B cell (primary cell): Measurements from ENCODE around the gene SMURF2. TPM values are rescaled to one million over a fixed set of nuclear protein-coding genes. Genes with fewer than 3 reads are reported as not detected.

Experiments used
- ATAC-seq: fragments of 200-7000 bp; cut with Tn5 transposase; one replicate; pipeline ENCODE4 v1.10.0; 2021; ENCODE audit warnings: low read depth, mild to moderate bottlenecking, moderate number of reproducible peaks, moderate library complexity
- CTCF ChIA-PET: fragments of 350-600 bp; sonication (Branson Sonifier 250); formaldehyde crosslinking; loops from one replicate; lab custom pipeline; 2021; ENCODE audit warnings: antibody characterized with exemption, inconsistent platforms; lab: Charles Lee
- POLR2A ChIA-PET: fragments of 350-600 bp; sonication (Branson Sonifier 250); formaldehyde crosslinking; loops from one replicate; lab custom pipeline; 2021; ENCODE audit warnings: antibody characterized with exemption; lab: Charles Lee
- DNase-seq: peaks from one replicate; pipeline ENCODE4 v3.0.0; 2013
- H2AFZ ChIP-seq: 2 replicates; pipeline ENCODE4 v1.6.1; 2012; ENCODE audit warnings: mild to moderate bottlenecking, low read depth, low read length; ENCODE audit not compliant: insufficient read depth, poor library complexity, severe bottlenecking
- H3K27ac ChIP-seq, 2 donors: 1 replicate in 1 of 2; 2 replicates in 1 of 2; pipeline ENCODE4 v1.5.1; 2012 to 2013; ENCODE audit warnings: low read length in 2 of 2, mild to moderate bottlenecking in 2 of 2, moderate library complexity in 1 of 2
- H3K27me3 ChIP-seq, 4 experiments: fragments of 200-600 bp in 1 of 4; sonication (generic) in 1 of 4; replicated peaks in 1 of 4; 1 replicate in 2 of 4; 2 replicates in 2 of 4; pipeline versions ENCODE4 v1.6.1 to v1.7.0; 2013 to 2016; ENCODE audit warnings: low read length in 3 of 4, mild to moderate bottlenecking in 2 of 4, mixed read lengths in 1 of 4, moderate library complexity in 1 of 4; ENCODE audit not compliant: insufficient read depth in 4 of 4, control insufficient read depth in 3 of 4; ENCODE audit errors: control extremely low read depth in 1 of 4
- H3K36me3 ChIP-seq, 2 experiments: replicated peaks in 1 of 2; 1 replicate in 1 of 2; 2 replicates in 1 of 2; pipeline versions ENCODE4 v1.6.1 to v1.7.1; 2013; ENCODE audit warnings: low read length in 1 of 2; ENCODE audit not compliant: insufficient read depth in 2 of 2, control insufficient read depth in 1 of 2; ENCODE audit errors: control extremely low read depth in 1 of 2, extremely low read depth in 1 of 2
- H3K4me1 ChIP-seq, 2 donors: fragments of 200-600 bp in 1 of 2; sonication (generic) in 1 of 2; 1 replicate in 1 of 2; 2 replicates in 1 of 2; pipeline versions ENCODE4 v1.5.1 to v1.6.1; 2013 to 2017; ENCODE audit warnings: low read length in 2 of 2; ENCODE audit not compliant: control insufficient read depth in 2 of 2, insufficient read depth in 2 of 2
- H3K4me2 ChIP-seq: replicated peaks from 2 replicates; pipeline ENCODE3; 2012; ENCODE audit warnings: mild to moderate bottlenecking, low read depth, low read length; ENCODE audit not compliant: poor library complexity, severe bottlenecking
- H3K4me3 ChIP-seq, 5 experiments: fragments of 200-600 bp in 1 of 5; sonication (generic) in 1 of 5; 1 replicate in 3 of 5; 2 replicates in 2 of 5; pipeline versions ENCODE4 v1.5.1 to v1.7.0; 2011 to 2016; ENCODE audit warnings: low read length in 4 of 5, mild to moderate bottlenecking in 4 of 5, low read depth in 2 of 5, control low read depth in 1 of 5, moderate library complexity in 1 of 5; ENCODE audit not compliant: insufficient read depth in 1 of 5; ENCODE audit errors: control extremely low read depth in 1 of 5, extremely low read depth in 1 of 5
- H3K79me2 ChIP-seq: fragments of 200-600 bp; sonication (generic); one replicate; pipeline ENCODE4 v1.6.0; 2016; ENCODE audit warnings: low read length; ENCODE audit not compliant: control insufficient read depth, insufficient read depth
- H3K9ac ChIP-seq: fragments of 200-600 bp; sonication (generic); 2 replicates; pipeline ENCODE4 v1.6.1; 2017; ENCODE audit warnings: mild to moderate bottlenecking, low read length, moderate library complexity
- H3K9me3 ChIP-seq, 3 donors: one replicate each; pipeline versions ENCODE4 v1.6.1 to v1.7.1; 2013; ENCODE audit warnings: low read length in 2 of 3; ENCODE audit not compliant: control insufficient read depth in 2 of 3, insufficient read depth in 1 of 3; ENCODE audit errors: control extremely low read depth in 1 of 3
- H4K20me1 ChIP-seq: 2 replicates; pipeline ENCODE4 v1.6.0; 2012; ENCODE audit warnings: mild to moderate bottlenecking, low read length; ENCODE audit not compliant: insufficient read depth, control insufficient read depth, poor library complexity, severe bottlenecking
- H3K27ac Mint-ChIP-seq: one replicate; pipeline ENCODE4 v1.8.0; 2021; ENCODE audit warnings: mixed read lengths
- H3K27me3 Mint-ChIP-seq: one replicate; pipeline ENCODE4 v1.8.0; 2021; ENCODE audit warnings: mixed read lengths
- H3K4me1 Mint-ChIP-seq: one replicate; pipeline ENCODE4 v1.8.0; 2021; ENCODE audit warnings: mixed read lengths
- H3K4me3 Mint-ChIP-seq: one replicate; pipeline ENCODE4 v1.8.0; 2021; ENCODE audit warnings: mixed read lengths
- H3K9me3 Mint-ChIP-seq: one replicate; pipeline ENCODE4 v1.8.0; 2022; ENCODE audit warnings: mixed read lengths; ENCODE audit not compliant: insufficient read depth
- EZH2 ChIP-seq: IDR thresholded peaks from 2 replicates; pipeline ENCODE4 v1.6.1; 2012; ENCODE audit warnings: borderline replicate concordance, low read depth, mild to moderate bottlenecking, moderate library complexity, low read length; ENCODE audit not compliant: insufficient read depth, poor library complexity, severe bottlenecking
- WGBS: methylation state at CpG from one replicate; pipeline ENCODE4 v1.1.5; 2013; ENCODE audit warnings: missing lambda C conversion rate; ENCODE audit not compliant: insufficient coverage; 5-methylcytosine and 5-hydroxymethylcytosine counted together
- intact Hi-C: fragments of 100-400 bp; cut with micrococcal nuclease; formaldehyde crosslinking; loops from one replicate; pipeline ENCODE4 v1.10.0; 2022
- polyA plus RNA-seq: library from polyadenylated mRNA; depleted of rRNA; stranded (reverse); fragments of >200 nt; gene quantifications from 2 replicates; pipeline ENCODE4 v1.2.3, GENCODE V29; 2012
- total RNA-seq, 2 donors: library from RNA; stranded (reverse); fragments of 120-200 nt in 1 of 2; gene quantifications; 1 replicate in 1 of 2; 2 replicates in 1 of 2; pipeline versions ENCODE4 v1.2.3 to v1.2.4, GENCODE V29; 2013 to 2022
- TF ChIP-seq, protein P1 (sequence below): fragments of 200-600 bp; IDR thresholded peaks from one replicate; pipeline ENCODE4 v1.8.0; 2022; ENCODE audit warnings: antibody characterized with exemption, mild to moderate bottlenecking

Gene SMURF2
- total and polyA plus RNA-seq, 2 donors (not counting 1 experiment from before 2014, with no cell fraction given): 9.2 to 32.8 TPM

DNA sequence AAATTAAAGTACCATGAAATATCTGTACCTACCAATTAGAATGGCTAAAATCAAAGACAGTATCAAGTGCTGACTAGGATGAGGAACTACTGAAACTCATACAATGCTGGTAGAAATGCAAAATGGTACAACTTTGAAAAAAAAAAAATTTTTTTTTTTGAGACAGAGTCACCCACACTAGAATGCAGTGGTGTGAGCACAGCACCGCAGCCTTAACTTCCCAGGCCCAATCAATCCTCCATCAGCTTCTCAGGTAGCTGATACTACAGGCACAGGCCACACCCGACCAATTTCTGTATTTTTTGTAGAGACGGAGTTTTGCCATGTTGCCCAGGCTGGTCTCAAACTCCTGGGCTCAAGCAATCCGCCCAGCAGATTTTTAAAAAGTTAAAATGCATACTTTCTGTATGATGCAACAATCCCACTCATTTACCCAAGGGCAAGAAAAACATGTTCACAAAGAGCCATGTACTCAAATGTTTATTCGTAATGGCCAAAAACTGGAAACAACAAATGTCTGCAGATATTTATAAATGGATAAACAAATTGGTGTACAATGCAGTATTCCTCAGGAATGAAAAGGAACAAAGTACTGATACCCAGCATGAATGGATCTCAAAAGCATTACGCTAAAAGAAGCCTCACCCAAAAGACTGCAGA is 8.7 kb downstream of the SMURF2 start:
- H3K4me1 ChIP-seq: no peaks in the 10 kb centered on the region
- Mint-ChIP-seq H3K4me3 (no peak overlapping the region), H3K27ac (no peak overlapping the region), H3K27me3 (no peaks in the 10 kb centered on the region), H3K9me3 (no peaks in the 10 kb centered on the region), H3K4me1 (peaks cover 26% of the 10 kb centered on the region)
- intact Hi-C loops: no loop called here
- no peak overlapping the region for H3K27ac ChIP-seq
- no peaks in the 10 kb centered on the region for H3K27me3 ChIP-seq
- 93% methylated on average over 3 of the region's 6 CpGs for WGBS
- H3K9ac ChIP-seq: no peak overlapping the region
- H3K36me3 ChIP-seq: no peaks in the 10 kb centered on the region
- H3K4me3 ChIP-seq: no peak overlapping the region
- ATAC-seq: no peak
- TF ChIP-seq EZH2: no peak
- TF ChIP-seq, protein P1, sequence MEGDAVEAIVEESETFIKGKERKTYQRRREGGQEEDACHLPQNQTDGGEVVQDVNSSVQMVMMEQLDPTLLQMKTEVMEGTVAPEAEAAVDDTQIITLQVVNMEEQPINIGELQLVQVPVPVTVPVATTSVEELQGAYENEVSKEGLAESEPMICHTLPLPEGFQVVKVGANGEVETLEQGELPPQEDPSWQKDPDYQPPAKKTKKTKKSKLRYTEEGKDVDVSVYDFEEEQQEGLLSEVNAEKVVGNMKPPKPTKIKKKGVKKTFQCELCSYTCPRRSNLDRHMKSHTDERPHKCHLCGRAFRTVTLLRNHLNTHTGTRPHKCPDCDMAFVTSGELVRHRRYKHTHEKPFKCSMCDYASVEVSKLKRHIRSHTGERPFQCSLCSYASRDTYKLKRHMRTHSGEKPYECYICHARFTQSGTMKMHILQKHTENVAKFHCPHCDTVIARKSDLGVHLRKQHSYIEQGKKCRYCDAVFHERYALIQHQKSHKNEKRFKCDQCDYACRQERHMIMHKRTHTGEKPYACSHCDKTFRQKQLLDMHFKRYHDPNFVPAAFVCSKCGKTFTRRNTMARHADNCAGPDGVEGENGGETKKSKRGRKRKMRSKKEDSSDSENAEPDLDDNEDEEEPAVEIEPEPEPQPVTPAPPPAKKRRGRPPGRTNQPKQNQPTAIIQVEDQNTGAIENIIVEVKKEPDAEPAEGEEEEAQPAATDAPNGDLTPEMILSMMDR: no peak
- peaks cover 54% of the 10 kb centered on the region for H4K20me1 ChIP-seq
- DNase-seq: no peak
- H2AFZ ChIP-seq: no peak overlapping the region
- ChIA-PET POLR2A (no interaction called here), CTCF (no interaction called here)
- peaks cover 0 to 3% (median 0%) of the 10 kb centered on the region in 3 donors for H3K9me3 ChIP-seq
- H3K79me2 ChIP-seq: peaks cover 94% of the 10 kb centered on the region
- H3K4me2 ChIP-seq: no peak overlapping the region

DNA sequence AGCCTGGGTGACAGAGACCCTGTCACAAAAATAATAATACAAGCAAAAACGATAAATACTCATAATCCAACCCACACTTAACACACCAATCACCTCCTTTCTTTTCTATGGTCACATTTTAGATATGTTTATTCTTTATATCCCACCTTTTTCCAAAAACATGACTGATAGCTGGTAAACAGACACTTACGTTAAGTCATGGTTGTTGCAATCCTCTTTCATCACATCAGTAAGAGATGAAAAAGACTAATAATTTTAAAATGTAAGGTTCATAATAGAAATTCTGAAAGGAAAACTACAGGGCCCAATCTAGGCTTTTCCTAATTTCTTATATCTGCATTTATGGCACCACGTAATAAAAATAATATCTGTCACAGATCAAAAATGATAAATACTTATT is 10.2 kb downstream of the SMURF2 start:
- Histone ChIP-seq H3K4me3 (no peak overlapping the region), H3K36me3 (peaks cover 0 to under 1% of the 10 kb centered on the region in 2 experiments), H3K9ac (no peak overlapping the region), H3K79me2 (peaks cover 95% of the 10 kb centered on the region), H3K27ac (no peak overlapping the region), H2AFZ (no peak overlapping the region), H4K20me1 (peaks cover 49% of the 10 kb centered on the region), H3K4me1 (no peaks in the 10 kb centered on the region), H3K9me3 (peaks cover 0 to 3% (median 0%) of the 10 kb centered on the region in 3 donors), H3K27me3 (no peaks in the 10 kb centered on the region), H3K4me2 (no peak overlapping the region)
- intact Hi-C loops: no loop called here
- H3K9me3 Mint-ChIP-seq: no peaks in the 10 kb centered on the region
- no peaks in the 10 kb centered on the region for H3K27me3 Mint-ChIP-seq
- WGBS: no CpG with 5 or more reads among the region's 3 CpGs
- no peak overlapping the region for H3K4me3 Mint-ChIP-seq
- CTCF ChIA-PET: interaction anchor here (0.6 to 5.8 kb wide), 3 partner anchors 85 to 232 kb away, joined by 3 to 63 read pairs (median 4); no protein-coding TSS in a partner anchor
- POLR2A ChIA-PET: no interaction called here
- peaks cover 21% of the 10 kb centered on the region for H3K4me1 Mint-ChIP-seq
- DNase-seq (no peak), ATAC-seq (no peak)
- no peak overlapping the region for H3K27ac Mint-ChIP-seq
- TF ChIP-seq EZH2: no peak
- TF ChIP-seq, protein P1: no peak
